ENCODE measurements around the gene GTF2A2.
"Not testable (repeated sequence)": the region's sequence is repeated elsewhere in the genome, so short reads cannot be mapped to it uniquely, and the experiment has no call there.

Gene GTF2A2, protein sequence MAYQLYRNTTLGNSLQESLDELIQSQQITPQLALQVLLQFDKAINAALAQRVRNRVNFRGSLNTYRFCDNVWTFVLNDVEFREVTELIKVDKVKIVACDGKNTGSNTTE

DNA sequence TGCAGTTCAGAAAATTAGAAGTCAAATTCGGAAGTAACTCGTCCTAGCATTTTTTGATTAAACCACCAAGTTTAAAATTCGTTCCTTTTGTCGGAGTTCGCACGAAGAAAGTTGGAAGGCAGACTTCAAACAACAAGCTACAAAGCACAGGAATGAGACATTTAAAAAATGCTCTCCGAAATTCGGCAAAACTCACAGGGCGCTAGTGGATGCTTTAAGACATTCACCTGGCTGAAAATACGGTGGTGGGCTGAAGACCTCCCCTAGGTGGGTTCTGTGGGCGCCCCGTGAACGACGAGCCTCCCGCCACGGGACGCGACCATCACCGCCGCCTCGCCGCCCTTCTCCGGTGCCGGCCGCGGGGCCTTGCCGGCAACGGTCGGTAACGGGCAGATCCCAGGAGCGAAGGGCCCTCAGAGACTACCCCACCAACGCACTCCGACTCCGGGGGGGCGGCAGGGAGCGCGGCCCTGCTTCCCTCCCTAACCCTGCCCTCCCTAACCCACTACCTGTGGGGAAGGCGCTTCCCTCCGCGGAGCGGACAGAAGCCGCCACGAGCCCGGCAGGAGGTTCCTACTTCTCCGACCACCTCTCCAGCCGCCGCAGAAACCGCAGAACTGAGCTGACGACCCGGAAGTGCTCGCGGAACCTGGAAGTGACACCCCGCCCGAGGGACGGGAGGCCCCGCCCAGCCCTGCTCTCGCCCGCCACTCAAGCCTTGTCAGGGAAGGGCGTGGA lies at the start of gene GTF2A2:
Gene GTF2A2 (minus strand): TSS at position 619 of the 738 bp plus-strand sequence. CDS start 5,238 bp downstream, outside the sequence.
- peak; percentile 82 for DNase-seq (ENCODE audit: low read depth, low spot score)

DNA sequence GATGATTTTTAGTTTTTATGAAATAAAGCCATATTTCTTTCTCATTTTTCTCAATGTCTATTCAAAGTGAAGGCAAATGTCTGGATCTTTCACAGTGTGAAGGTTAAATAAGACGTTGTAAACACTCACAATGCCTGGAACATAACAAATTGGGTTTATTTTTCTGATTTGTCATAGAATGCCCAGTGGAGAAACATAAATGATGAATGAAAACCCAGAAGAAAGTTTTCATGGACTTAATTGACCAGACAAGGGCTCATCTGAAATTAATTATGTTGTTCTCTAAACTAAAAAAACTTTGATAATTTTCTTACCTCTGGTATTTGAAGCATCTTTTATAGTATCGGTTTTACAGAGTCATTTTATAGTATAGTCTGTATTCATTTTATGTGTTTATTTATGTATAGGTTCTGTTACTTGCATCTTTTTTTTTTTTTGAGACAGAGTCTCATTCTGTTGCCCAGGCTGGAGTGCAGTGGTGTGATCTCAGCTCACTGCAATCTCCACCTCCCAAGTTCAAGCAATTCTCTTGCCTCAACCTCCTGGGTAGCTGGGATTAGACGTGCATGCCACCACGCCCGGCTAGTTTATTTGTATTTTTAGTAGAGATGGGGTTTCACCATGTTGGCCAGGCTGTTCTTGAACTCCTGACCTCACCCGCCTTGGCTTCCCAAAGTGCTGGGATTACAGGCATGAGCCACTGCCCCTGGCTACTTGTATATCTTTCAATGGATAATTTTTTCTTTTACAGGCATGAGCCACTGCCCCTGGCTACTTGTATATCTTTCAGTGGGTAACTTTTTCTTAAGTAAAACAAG lies 46.9 kb upstream of the GTF2A2 start:
- no peak for DNase-seq (ENCODE audit: low read depth, low spot score)

DNA sequence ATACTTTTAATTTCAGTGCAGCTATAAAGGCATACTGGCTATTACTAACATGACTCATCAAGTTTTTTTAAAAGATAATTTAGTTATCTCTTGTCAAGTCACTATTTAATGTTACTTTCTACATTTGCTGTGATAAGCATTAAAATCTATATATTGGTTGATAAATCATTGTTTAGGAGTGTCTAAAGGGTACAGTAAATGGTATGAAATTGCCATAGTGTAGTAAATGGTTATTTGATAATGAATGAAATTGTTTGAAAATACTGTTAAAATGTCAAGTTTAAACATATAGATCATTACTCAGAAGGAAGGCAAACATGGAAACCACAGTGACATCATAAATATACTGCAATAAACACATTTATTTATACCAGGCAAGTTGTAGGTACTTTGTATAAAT lies 45.0 kb upstream of the GTF2A2 start:
- no peak for DNase-seq (ENCODE audit: low read depth, low spot score)

DNA sequence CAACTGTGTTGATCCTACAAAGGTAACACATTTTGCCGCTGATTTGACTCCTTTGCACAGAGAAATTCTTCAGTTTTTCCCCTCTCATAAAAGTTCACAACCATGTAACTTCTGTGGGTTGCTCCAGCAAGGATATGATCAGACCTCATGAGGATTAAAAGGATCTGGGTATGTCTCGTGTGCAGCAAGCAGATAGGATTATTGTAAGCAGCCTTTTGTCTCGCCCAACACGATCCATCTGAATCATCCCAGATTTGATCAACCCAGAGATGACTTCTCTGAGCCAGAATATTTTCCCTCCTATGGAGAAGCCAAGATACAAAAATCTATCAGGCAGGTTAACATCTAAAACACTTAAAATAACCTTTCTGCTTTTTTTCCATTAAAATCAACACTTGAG lies 44.6 kb upstream of the GTF2A2 start:
- DNase-seq (ENCODE audit: low read depth, low spot score), result no peak

DNA sequence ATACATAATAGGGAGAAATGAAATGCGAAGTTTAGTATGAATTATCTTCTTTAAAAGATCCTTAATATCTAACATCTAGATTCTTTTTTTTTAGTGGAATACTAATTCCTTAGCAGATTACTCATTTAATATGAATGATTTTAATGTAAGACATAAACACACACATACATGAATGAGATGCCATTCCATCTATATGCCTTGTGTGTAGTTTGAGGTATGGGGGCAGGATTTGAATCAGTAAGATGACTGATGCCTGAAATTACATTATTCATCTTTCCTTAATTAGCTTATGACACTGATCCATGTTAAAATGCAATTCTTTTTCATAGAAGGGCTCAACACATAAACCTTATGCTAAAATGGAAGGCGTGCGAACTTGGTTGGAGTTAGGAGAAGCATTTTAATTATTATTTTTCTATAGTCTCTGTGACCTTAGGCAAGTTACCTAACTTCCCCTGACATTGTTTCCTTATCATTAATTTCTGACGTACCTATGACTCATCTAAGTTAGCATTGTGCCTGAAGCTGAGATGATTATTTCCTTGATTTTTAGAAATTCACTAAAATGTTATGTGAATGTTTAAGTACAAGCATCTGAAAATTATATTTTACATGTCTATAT lies 42.6 kb upstream of the GTF2A2 start:
- no peak for DNase-seq (ENCODE audit: low read depth, low spot score)

DNA sequence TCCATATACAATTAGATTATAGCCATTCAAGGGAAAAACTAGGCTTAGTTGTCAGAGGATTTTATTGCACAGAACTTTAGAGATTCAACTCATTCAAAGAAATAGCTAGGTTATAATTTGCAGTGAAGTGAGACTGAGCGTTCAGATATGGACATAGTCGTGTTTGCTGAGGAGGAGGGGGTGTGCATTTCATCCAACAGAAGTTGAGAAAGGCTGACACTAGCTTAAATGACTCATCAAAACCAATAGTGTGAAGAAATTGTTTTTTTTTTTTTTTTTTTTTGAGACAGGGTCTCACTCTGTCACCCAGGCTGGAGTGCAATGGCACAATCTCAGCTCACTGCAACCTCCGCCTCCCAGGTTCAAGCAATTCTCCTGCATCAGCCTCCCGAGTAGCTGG lies 40.8 kb upstream of the GTF2A2 start:
- not testable (repeated sequence) for DNase-seq (ENCODE audit: low read depth, low spot score)

DNA sequence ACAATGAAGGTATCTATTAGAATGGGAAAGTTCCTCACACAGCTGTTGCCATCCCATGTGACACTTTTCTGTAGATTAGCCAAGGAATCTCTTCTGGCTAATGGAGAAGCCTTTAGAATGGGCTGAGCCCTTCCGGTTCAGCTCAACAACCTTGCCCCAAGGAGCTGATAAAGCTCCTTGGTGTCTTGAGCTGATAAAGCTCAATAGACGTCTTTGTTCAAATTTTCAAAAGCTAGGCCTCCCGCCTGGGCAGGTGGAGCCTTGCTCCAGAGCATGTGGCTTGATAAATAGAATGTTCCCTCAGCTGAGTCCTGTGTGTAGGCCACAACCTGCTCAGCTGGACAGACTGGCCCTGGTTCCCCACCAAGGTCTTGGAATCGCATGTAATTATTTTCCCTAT lies 39.0 kb upstream of the GTF2A2 start:
- DNase-seq (ENCODE audit: low read depth, low spot score), result no peak

DNA sequence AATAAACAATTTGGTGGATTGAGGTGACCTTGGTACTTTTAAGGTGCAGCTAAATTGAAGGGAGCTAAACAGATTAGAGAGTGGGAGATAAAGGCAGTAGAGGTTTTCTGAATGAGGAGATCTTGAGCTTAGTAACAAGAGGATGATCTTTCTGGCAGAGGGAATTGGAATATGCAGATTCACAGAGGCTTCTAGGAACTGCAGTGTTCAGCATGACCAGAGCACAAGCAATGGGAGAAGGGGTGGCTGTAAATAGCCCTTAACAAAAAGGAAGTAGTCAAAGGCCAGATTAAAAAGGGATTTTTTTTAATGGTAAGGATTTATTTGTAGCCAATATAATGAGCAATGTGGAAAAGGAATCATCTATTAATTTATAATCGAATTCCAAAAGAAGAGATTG lies 37.5 kb upstream of the GTF2A2 start:
- no peak for DNase-seq (ENCODE audit: low read depth, low spot score)

DNA sequence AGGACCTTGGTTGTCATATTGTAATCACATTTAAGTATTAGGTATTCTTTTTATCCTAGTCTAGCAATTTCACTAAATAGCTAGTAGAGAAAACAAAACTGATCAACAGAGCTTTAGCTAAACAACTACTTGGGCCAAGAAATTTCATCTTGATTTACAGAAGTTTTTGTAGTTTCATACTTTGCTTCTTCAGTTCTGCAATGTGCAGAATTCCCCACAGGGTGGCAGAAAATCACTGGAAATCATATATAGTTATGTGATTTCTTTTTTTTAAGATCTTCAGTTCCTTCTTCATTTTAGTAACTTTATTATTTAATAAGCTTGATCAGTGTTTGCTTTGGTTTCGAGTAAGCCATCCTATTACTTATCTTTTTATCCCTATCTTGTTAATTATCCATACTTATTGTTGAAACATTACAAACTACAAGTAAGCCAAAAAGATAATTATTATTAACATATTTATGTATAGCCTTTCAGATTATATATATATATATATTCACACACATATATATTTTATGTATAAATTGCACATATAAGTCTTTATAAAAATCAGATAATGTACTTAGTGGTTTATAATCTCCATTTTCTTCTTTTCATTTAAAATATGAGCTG lies 34.0 kb upstream of the GTF2A2 start:
- peak; percentile 37 for DNase-seq (ENCODE audit: low read depth, low spot score)

DNA sequence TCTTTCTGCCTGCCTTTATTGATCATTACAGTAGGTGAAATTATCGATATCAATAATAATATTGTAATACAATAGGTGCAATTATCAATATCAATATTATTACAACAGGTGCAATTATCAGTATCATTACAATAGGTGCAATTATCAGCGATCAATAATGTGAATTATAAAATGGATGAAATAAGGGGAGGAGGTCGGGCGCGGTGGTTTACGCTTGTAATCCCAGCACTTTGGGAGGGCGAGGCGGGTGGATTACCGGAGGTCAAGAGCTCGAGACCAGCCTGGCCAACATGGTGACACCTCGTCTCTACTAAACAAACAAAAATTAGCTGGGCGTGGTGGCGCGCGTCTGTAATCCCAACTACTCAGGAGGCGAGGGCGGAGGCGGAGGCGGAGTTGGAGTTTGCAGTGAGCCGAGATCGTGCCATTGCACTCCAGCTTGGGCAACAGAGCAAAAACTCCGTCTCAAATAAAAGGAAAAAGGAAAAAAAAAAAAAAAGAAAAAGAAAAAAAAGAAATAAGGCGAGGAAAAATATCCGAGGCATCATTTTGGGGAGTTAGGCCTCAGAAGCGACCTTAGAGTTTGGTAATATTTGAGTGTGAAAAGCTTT lies 32.4 kb upstream of the GTF2A2 start:
- no peak for DNase-seq (ENCODE audit: low read depth, low spot score)

DNA sequence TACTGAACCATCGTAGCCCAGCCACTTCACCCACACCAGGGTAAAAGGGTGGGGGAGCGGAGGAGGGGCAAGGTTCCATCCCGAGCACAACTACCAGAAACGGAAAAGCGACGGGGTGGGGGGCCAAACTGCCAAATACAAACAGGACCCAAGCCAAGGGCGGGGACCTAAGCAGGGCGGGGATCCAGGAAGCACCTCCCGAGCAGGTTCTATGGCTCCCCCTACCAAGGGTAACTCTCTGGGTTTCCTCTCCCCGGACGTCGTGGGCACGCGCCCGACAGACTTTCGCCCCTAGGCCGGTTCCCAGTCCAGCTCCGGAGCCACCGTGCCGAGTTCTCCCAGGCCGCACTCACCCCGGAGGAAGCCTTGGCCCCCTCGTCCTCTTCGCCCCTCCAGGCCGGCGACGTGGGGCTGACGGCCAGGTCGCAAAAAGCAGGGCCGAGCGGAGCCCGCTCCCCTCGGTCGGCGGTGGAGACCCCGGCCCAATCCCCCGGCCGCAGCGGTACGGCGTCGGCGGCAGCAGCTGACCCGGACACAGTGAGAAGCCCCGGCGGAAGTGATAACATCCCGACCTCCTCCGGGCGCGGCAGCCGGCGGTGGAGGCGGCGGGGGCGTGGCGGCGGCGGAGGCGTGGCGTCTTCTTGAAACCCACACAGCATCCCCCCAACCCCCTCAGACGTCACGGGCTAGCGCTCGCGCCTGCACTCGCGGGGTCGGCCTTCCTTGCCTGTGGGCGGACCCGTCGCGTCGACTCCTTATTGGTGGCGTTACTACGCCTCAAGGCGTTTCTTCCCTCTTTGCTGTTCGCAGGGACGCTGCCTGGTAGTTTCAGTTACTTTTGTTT lies 31.7 kb upstream of the GTF2A2 start, which contains the start of gene BNIP2:
Gene BNIP2 (minus strand): TSS at position 539 of the 844 bp plus-strand sequence. CDS start 6,863 bp downstream, outside the sequence.
- peak; percentile 97 for DNase-seq (ENCODE audit: low read depth, low spot score)

DNA sequence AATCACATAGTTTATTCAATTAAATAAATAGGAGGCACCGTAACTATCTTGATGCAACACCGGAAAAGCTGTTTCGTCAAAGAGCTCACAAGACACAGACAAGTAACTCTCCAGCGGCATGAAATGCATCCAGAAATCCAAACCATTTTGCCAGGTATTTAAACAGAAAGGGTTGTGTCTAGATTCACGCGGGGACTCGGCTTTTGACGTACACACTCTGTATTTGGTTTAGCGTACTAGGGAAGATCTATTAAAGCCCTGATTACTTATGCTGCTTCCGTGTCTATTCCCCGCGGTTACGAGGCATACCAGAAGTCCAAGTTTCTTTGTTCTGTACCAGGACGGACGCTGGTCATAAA lies 31.1 kb upstream of the GTF2A2 start:
- DNase-seq (ENCODE audit: low read depth, low spot score), result peak; percentile 21

DNA sequence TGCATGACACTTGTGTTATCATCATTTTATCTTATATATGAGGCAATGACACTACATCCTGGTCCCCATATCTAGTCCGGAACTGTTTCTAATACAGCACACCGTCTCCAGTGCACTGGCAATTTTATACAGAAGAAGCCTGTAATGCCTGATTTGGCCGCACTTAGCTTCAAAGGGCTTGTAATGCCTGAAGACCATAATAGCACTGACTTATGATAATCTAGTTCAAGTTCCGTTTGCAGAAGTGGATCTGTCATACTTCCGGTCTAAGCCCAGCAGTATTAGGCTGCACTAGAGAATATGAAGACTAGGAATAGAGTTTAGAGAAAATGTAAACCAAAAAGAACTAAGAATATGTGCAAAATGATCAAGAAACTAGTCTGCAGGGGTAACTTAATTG lies 30.5 kb upstream of the GTF2A2 start:
- no peak for DNase-seq (ENCODE audit: low read depth, low spot score)

DNA sequence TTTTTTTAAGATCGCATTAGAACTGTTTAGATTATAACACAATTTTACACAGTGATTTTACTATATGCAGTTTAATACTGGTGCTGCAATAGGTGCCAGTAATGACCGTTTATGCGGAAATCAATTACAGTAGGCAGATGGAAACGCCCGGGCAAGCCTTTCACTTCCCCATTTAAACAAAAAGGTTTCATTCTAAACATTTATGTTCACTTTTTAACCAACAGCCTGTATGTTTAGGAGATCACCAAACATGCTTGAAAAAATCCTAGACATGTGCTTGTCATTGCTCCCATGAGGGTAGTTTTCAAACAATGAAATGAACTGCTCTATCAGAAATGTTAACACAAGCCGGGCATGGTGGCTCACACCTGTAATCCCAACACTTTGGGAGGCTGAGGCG lies 29.1 kb upstream of the GTF2A2 start:
- DNase-seq (ENCODE audit: low read depth, low spot score), result no peak

DNA sequence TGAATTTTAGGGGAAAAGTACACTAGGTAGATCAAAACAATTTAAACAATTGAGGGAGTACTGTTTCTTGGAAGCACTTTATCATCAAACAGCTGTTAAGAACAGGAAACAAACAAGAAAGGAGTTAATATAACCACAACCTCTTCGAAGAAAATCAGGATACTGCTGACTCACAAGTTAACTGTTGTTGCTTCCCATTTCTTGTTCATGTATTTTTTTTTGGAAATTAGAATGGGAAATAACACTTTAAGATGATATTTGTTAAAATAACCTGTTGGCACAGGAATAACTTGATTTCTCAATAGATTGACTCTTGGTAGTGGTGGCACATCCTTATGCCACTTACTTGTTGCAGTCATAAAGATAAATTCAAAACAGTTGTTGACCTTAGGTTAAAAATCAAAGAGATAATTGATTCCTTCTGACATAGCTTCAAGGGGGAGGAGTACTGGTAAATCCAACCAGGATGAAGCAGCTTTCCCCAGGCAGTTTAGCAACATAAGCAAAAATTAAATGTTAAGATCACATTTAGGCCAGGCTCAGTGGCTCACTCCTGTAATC lies 28.5 kb upstream of the GTF2A2 start:
- DNase-seq (ENCODE audit: low read depth, low spot score), result no peak

DNA sequence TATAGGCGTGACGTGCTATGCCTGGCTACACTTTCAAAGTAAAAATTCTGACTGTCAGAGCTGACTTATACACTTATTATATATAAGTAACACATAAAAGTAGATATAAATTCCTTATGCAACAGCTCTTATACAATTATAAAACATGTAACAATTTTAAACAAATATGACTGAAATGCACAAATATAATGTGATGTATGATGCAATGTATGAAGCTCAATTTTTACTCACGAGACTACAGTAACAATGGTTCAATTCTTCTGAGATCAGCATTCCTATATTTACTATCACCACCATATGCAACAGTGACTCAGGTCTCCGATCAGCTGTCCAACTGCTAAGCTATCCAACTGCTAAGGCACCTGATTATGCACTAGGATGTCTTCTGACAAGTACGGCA lies 23.6 kb upstream of the GTF2A2 start:
- no peak for DNase-seq (ENCODE audit: low read depth, low spot score)

DNA sequence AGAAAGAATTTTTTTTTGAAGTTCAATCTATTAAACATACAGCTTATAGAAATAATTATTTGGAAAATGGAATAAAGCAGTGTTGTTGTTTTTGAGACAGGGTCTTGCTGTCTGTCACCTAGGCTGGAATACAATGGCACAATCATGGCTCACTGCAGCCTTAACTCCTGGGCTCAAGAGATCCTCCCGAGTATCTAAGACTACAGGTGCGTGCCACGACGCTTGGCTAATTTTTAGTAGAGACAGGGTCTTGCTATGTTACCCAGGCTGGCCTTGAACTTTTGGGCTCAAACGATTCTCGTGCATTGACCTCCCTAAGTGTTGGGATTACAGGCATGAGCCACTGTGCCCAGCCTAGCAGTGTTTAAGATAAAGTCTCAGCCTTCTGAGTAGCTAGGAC lies 23.0 kb upstream of the GTF2A2 start:
- DNase-seq (ENCODE audit: low read depth, low spot score), result no peak

DNA sequence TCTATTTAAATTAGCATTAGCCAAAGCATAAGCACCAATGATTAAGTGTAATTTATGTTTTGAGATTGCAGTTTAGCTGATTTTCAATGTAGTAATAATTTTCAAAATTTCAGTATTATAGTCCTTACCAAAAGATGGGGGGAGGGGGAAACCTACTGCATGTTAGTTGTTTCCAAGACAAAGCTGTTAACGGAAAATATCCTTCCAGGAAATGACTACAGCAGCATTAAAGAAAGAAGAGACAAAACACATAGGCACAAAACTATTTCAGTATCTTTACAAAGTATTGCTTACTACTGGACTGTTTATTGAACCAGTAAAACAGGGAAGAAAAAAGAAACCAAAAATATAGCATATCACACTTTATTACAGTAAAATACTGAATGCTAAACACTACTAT lies 21.3 kb upstream of the GTF2A2 start:
- DNase-seq (ENCODE audit: low read depth, low spot score), result no peak

DNA sequence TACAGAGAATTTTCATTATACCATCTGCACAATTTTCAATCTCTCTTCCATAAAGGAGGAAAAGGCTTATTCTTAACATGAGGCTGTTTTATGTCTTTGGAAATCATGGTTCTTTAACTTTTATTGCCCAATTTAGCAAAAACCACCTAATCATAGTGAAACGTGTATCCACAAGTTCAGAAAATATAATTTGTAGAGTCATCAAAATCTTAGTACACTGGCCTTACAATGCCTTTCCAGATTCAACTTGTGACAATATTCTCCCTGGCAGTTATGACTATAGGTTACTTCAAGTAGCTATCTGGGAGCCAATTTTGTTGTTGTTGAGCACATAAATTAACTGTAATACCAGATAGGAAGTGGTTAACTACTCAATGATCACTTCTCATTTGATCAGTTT lies 20.9 kb upstream of the GTF2A2 start:
- DNase-seq (ENCODE audit: low read depth, low spot score), result no peak

DNA sequence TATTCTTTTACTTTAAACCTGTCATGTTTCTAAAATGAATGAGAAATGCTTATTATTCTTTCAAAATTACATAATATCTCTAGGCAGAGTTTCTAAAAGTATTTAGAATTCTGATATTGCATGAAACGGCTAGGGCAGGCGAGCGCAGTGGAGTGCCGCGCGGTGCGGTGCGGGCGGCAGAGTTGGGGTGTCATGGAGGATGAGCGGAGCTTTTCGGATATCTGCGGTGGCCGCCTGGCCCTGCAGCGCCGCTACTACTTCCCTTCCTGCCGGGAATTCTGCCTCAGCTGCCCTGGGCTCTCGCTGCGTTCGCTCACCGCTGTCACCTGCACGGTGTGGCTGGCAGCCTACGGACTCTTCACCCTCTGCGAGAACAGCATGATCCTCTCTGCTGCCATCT lies 19.2 kb upstream of the GTF2A2 start:
- DNase-seq (ENCODE audit: low read depth, low spot score), result no peak

All from smooth muscle cell of the brain vasculature (primary cell).